Measurements from ENCODE around the gene PCP4.

Gene PCP4

DNA sequence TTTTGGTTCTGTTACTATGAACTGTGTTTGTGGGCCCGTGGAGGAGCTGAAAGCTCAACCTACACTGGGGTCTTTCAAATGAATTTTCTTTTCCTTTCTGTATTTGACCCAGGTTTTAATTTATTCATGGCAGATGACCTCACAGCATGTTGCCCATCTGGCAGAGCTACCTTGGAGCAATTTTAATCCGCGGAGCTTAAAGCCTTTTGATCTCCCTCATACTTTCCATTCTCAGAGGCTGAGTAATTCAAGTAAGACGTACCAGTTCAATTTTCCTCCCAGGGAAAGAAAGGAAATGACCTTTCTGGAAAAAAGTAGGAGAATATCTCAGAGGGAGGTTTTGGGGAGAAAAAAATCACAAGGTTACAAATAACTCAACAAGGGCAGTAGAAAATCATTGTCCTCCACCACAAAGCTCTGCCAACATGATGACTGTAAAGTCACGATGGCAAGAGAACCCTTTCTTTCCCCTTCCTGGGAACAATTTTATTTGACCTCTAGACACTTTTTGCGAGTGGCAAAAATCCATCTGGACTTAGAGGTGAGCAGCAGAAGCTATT lies 21.6 kb upstream of the PCP4 start:
- no peaks in the 10 kb centered on the region for H3K4me1 ChIP-seq (ENCODE audit: control insufficient read depth, insufficient read depth, low read length)
- no peak for DNase-seq (ENCODE audit: low read depth, low spot score)
- no CpG with 5 or more reads among the region's 6 CpGs for WGBS (ENCODE audit: insufficient coverage, insufficient read length)
- H3K9me3 ChIP-seq (ENCODE audit: control insufficient read depth, insufficient read depth, low read length), result no peaks in the 10 kb centered on the region
- no peaks in the 10 kb centered on the region for H3K36me3 ChIP-seq (ENCODE audit: control insufficient read depth, insufficient read depth, low read length)
- H3K4me3 ChIP-seq (ENCODE audit: low read length), result no peak overlapping the region
- no peaks in the 10 kb centered on the region for H3K27me3 ChIP-seq (ENCODE audit: control insufficient read depth, insufficient read depth, low read length)
- no peak overlapping the region for H3K27ac ChIP-seq (ENCODE audit: low read length)

DNA sequence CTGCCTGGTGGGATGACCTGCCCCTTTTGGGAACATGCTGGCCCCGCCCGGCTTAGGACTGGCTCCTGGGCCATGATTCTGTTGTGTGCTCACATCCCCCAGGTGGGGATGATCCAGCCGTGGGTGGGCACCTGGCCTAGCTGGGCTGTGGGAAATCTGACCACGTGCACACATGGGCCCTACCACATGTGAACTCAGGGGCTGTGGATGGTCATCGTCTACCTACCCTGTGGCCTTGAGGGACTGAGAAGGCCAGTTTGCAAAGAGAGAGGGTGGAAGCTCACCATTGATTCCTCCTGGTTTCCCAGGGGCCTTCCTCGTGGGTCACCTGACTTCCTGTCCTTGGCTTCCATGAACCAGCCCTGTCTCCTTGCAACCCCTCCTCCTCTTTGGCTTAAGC lies 19.4 kb upstream of the PCP4 start:
- Histone ChIP-seq H3K9me3 (ENCODE audit: control insufficient read depth, insufficient read depth, low read length) (no peaks in the 10 kb centered on the region), H3K27ac (ENCODE audit: low read length) (no peak overlapping the region), H3K27me3 (ENCODE audit: control insufficient read depth, insufficient read depth, low read length) (no peaks in the 10 kb centered on the region), H3K36me3 (ENCODE audit: control insufficient read depth, insufficient read depth, low read length) (no peaks in the 10 kb centered on the region), H3K4me3 (ENCODE audit: low read length) (no peak overlapping the region), H3K4me1 (ENCODE audit: control insufficient read depth, insufficient read depth, low read length) (no peaks in the 10 kb centered on the region)
- DNase-seq (ENCODE audit: low read depth, low spot score), result no peak
- no CpG with 5 or more reads among the region's 6 CpGs for WGBS (ENCODE audit: insufficient coverage, insufficient read length)

DNA sequence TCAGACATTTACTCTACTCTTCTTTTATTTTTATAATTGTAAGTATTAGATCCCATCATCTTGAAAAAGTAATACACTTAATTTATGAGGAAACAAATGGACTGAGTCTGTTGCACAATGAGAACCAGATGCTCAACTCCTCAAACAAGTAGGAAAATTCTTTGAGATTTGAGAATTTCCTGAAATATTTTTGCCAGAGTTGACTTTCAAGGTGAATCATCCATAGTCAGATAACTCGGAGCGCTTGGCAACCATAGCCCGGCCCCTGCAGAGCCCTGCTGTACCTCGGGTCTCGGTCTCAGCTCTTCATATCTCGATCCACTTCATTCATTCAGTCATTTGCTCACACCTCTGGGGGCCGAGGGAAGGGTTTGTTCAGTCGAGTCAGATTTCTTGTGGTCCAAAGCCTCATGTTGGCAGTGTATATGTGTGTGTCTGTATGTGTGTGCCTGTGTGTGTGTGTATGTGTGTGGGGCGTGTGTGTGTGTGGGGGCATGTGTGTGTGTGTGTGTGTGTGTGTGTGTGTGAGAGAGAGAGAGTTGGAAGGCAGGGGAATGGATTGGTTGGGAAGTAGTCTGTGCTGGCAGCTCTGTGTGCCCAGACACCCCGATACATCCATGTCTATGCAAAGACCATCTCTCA lies 18.1 kb upstream of the PCP4 start:
- no CpG with 5 or more reads among the region's 10 CpGs for WGBS (ENCODE audit: insufficient coverage, insufficient read length)

DNA sequence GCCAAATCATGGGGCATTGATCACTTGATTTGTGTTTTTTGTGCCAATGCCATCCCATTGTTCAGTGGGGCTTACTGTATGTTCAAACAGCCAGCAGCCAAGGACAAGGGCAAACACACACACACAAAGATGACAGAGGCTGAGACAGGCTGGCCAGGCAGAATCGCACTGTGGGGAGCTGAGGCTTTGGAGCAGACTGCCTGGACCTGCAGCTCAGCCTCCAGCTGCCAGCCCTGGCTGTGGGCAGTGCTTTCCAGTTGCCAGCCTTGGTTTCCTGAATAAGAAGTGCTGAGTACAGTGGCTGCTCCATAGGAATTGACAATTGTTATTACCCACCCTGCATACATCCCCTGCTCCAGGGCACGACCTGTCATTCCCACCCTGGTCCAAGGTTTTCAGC lies 16.9 kb upstream of the PCP4 start:
- H3K36me3 ChIP-seq (ENCODE audit: control insufficient read depth, insufficient read depth, low read length), result no peaks in the 10 kb centered on the region
- H3K4me3 ChIP-seq (ENCODE audit: low read length), result no peak overlapping the region
- no peaks in the 10 kb centered on the region for H3K9me3 ChIP-seq (ENCODE audit: control insufficient read depth, insufficient read depth, low read length)
- no peaks in the 10 kb centered on the region for H3K4me1 ChIP-seq (ENCODE audit: control insufficient read depth, insufficient read depth, low read length)
- WGBS (ENCODE audit: insufficient coverage, insufficient read length), result no CpG with 5 or more reads among the region's 2 CpGs
- DNase-seq (ENCODE audit: low read depth, low spot score), result no peak
- no peaks in the 10 kb centered on the region for H3K27me3 ChIP-seq (ENCODE audit: control insufficient read depth, insufficient read depth, low read length)
- H3K27ac ChIP-seq (ENCODE audit: low read length), result no peak overlapping the region

More for the DNA sequence above, 18.1 kb upstream of the PCP4 start:
- no peak overlapping the region for H3K27ac ChIP-seq (ENCODE audit: low read length)
- H3K36me3 ChIP-seq (ENCODE audit: control insufficient read depth, insufficient read depth, low read length), result no peaks in the 10 kb centered on the region
- H3K27me3 ChIP-seq (ENCODE audit: control insufficient read depth, insufficient read depth, low read length), result no peaks in the 10 kb centered on the region
- no peak for DNase-seq (ENCODE audit: low read depth, low spot score)
- no peak overlapping the region for H3K4me3 ChIP-seq (ENCODE audit: low read length)
- no peaks in the 10 kb centered on the region for H3K4me1 ChIP-seq (ENCODE audit: control insufficient read depth, insufficient read depth, low read length)
- H3K9me3 ChIP-seq (ENCODE audit: control insufficient read depth, insufficient read depth, low read length), result no peaks in the 10 kb centered on the region

DNA sequence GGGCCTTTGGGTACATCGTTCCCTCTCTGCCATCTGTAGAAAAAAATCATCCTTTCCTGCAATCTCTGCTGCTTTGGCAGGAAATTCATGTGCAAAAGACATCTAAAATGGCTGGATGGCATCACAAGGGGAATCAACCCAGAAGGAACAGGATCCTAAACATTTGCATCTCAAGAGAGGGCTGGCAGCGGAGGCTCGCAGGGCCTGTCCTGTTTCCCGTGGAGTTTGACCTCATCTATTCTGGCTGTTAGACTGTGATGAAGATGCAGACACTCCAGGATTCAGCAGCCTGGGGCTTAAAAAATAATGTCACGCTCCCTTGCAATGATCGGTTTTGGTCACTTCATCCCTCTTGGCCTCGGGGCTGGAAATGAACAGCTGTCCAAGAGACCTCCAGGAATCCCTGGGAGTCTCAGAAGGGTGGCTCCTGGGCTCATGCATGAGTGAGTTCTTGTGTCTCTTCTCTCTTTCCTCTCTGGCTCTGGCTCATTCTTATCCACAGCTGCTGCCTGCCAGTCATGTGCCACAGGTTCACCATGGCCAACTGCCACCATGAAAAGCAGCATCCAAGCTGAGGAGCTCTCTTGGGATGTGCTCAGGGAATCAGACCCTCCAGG lies 16.1 kb upstream of the PCP4 start:
- no peaks in the 10 kb centered on the region for H3K27me3 ChIP-seq (ENCODE audit: control insufficient read depth, insufficient read depth, low read length)
- H3K4me3 ChIP-seq (ENCODE audit: low read length), result no peak overlapping the region
- no peaks in the 10 kb centered on the region for H3K4me1 ChIP-seq (ENCODE audit: control insufficient read depth, insufficient read depth, low read length)
- no peaks in the 10 kb centered on the region for H3K9me3 ChIP-seq (ENCODE audit: control insufficient read depth, insufficient read depth, low read length)
- no peak for DNase-seq (ENCODE audit: low read depth, low spot score)
- H3K36me3 ChIP-seq (ENCODE audit: control insufficient read depth, insufficient read depth, low read length), result no peaks in the 10 kb centered on the region
- no peak overlapping the region for H3K27ac ChIP-seq (ENCODE audit: low read length)
- WGBS (ENCODE audit: insufficient coverage, insufficient read length), result no CpG with 5 or more reads among the region's 7 CpGs

DNA sequence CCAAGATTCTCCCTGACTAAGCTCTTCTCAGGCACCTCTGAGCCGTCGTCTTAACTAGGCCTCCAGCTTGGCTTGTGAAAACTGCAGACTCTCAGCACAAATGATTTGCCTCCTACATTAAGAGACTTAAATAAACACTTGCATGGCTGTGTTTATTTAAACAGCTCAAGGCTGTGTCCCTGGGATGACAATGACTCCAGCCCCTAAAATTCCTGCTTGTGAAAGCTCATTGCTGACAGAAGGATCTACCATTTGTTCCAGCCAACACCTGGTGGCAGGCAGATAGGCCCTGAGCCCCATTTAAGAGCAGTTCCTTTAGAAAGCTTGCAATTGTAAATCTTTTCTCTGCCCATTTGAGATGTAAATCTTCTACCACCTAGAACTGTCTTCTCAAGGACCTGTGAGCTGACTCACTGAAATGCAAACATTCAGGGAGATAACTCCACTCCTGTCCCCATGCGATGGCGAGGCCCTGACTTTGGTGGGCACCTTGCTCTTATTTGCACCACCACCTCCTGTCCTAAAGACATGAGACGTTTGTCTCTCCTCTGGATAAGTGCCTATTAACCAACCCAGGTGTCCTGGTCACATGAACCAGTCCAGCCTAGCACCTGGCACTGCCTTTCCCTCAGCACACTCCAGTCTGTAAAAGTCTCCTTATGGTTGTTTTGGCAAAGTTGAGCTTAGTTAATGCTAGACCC lies 15.1 kb upstream of the PCP4 start:
- H3K9me3 ChIP-seq (ENCODE audit: control insufficient read depth, insufficient read depth, low read length), result no peaks in the 10 kb centered on the region
- no CpG with 5 or more reads among the region's 5 CpGs for WGBS (ENCODE audit: insufficient coverage, insufficient read length)
- no peak overlapping the region for H3K27ac ChIP-seq (ENCODE audit: low read length)
- H3K4me3 ChIP-seq (ENCODE audit: low read length), result no peak overlapping the region
- no peak for DNase-seq (ENCODE audit: low read depth, low spot score)
- H3K27me3 ChIP-seq (ENCODE audit: control insufficient read depth, insufficient read depth, low read length), result no peaks in the 10 kb centered on the region
- no peaks in the 10 kb centered on the region for H3K4me1 ChIP-seq (ENCODE audit: control insufficient read depth, insufficient read depth, low read length)
- no peaks in the 10 kb centered on the region for H3K36me3 ChIP-seq (ENCODE audit: control insufficient read depth, insufficient read depth, low read length)

DNA sequence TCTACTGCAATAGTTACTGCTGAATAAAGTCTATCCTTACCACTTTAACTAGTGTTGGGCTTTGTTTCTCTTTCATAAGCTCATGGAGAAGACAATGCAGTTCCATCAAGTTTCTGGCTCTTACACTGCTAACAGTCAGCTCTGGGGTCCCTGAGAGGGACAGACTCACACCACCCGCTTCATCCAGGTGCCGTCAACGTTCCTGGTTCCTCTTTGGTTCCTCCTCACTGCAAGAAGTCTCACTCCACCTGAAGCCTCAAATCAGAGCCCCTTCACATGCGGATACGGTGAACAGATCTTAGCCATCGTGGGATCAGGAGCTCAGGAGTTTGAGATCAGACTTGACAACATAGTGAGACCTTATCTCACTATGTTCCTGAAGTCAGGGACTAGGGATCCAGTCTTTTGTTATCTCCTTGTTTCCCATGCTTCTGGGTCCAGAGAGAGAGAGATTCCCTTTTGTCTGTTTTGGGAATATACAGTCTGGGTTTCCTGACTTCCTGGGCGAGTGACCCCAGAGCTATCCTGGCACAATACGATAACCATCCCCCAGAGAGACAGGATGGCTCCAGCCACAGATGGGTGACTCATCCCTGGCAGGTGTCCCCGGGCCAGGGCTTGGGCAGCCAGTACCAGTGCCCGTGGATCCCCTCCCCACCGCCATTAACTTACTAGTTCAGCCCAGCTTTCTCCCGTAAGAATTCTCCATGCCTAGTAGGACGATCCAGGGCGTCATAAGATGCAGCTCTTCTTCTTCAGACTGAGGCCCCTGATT lies 14.3 kb upstream of the PCP4 start:
- H3K9me3 ChIP-seq (ENCODE audit: control insufficient read depth, insufficient read depth, low read length), result no peaks in the 10 kb centered on the region
- H3K4me3 ChIP-seq (ENCODE audit: low read length), result no peak overlapping the region
- no peaks in the 10 kb centered on the region for H3K4me1 ChIP-seq (ENCODE audit: control insufficient read depth, insufficient read depth, low read length)
- no peak overlapping the region for H3K27ac ChIP-seq (ENCODE audit: low read length)
- DNase-seq (ENCODE audit: low read depth, low spot score), result no peak
- WGBS (ENCODE audit: insufficient coverage, insufficient read length), result no CpG with 5 or more reads among the region's 14 CpGs
- H3K27me3 ChIP-seq (ENCODE audit: control insufficient read depth, insufficient read depth, low read length), result no peaks in the 10 kb centered on the region
- H3K36me3 ChIP-seq (ENCODE audit: control insufficient read depth, insufficient read depth, low read length), result no peaks in the 10 kb centered on the region

DNA sequence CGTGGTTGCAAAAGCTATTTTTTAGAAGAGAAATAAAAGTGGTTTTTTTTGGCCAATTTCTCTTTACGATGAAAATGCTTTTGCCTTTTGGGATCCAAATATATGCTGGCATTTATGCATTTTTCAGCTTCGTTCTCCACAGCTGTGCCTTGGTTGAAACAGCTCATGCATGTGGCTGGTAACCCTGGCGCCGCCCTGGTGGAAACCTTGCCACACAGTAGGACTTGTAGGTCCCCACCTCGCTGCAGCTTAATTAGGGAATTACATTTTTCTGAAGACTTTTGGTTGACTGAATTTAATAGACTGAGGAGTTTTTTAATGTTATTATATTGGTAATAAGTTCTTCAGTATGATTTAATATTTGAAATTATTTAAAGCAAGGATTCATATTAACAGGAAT lies 12.7 kb upstream of the PCP4 start:
- Histone ChIP-seq H3K4me1 (ENCODE audit: control insufficient read depth, insufficient read depth, low read length) (no peaks in the 10 kb centered on the region), H3K9me3 (ENCODE audit: control insufficient read depth, insufficient read depth, low read length) (no peaks in the 10 kb centered on the region), H3K27ac (ENCODE audit: low read length) (no peak overlapping the region), H3K4me3 (ENCODE audit: low read length) (no peak overlapping the region), H3K36me3 (ENCODE audit: control insufficient read depth, insufficient read depth, low read length) (no peaks in the 10 kb centered on the region), H3K27me3 (ENCODE audit: control insufficient read depth, insufficient read depth, low read length) (no peaks in the 10 kb centered on the region)
- DNase-seq (ENCODE audit: low read depth, low spot score), result no peak
- WGBS (ENCODE audit: insufficient coverage, insufficient read length), result no CpG with 5 or more reads among the region's 6 CpGs

DNA sequence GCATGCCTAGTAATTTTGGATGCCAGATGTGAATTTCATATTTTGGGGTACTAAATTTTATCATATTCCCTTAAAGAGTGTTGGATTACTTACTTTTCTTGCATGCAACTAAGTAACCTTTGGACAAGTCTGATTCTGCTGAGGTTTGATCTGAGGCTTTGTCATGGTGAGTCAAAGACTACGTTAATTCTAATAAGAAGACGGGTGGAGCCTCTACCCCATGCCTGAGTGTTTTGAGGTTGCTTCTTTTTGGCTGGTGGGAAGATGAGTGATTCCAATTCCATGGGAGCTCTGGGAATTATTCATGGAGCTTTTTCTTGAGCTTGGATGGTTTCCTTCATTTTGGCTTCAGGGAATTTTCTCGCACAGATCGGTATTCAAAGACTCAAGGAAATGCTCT lies 11.6 kb upstream of the PCP4 start:
- Histone ChIP-seq H3K36me3 (ENCODE audit: control insufficient read depth, insufficient read depth, low read length) (no peaks in the 10 kb centered on the region), H3K4me3 (ENCODE audit: low read length) (no peak overlapping the region), H3K9me3 (ENCODE audit: control insufficient read depth, insufficient read depth, low read length) (no peaks in the 10 kb centered on the region), H3K4me1 (ENCODE audit: control insufficient read depth, insufficient read depth, low read length) (no peaks in the 10 kb centered on the region), H3K27me3 (ENCODE audit: control insufficient read depth, insufficient read depth, low read length) (no peaks in the 10 kb centered on the region), H3K27ac (ENCODE audit: low read length) (no peak overlapping the region)
- DNase-seq (ENCODE audit: low read depth, low spot score), result no peak
- WGBS (ENCODE audit: insufficient coverage, insufficient read length), result no CpG with 5 or more reads among the region's 4 CpGs

DNA sequence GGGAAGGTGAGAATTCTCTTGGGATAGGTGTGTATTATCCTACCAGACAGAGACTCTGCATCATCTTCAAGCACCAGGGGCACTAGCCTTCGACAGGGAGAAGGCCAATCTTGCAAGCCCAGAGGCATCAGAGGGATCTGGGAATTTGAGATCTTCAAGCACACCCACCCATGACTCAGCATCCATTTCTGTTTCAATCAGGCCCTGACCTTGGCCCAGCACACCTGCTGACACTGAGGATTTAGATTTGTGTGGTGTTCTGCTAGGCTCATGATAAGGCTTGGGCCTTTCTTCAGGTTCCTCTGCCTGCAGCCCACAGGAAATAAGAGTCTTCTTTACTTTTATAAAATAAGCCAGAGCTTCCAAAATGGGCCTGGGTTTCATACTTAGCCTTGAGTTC lies 6.6 kb upstream of the PCP4 start:
- Histone ChIP-seq H3K27ac (ENCODE audit: low read length) (no peak overlapping the region), H3K27me3 (ENCODE audit: control insufficient read depth, insufficient read depth, low read length) (no peaks in the 10 kb centered on the region), H3K4me3 (ENCODE audit: low read length) (no peak overlapping the region), H3K36me3 (ENCODE audit: control insufficient read depth, insufficient read depth, low read length) (no peaks in the 10 kb centered on the region), H3K4me1 (ENCODE audit: control insufficient read depth, insufficient read depth, low read length) (no peaks in the 10 kb centered on the region), H3K9me3 (ENCODE audit: control insufficient read depth, insufficient read depth, low read length) (no peaks in the 10 kb centered on the region)
- no CpG with 5 or more reads among the region's 1 CpG for WGBS (ENCODE audit: insufficient coverage, insufficient read length)
- no peak for DNase-seq (ENCODE audit: low read depth, low spot score)

Data from iPS DF 6.9 (cell line).